ENCODE measurements around the gene ZBED1. TPM values are rescaled to one million over a fixed set of nuclear protein-coding genes. Genes with fewer than 3 reads are reported as not detected.
"Not testable (repeated sequence)": the region's sequence is repeated elsewhere in the genome, so short reads cannot be mapped to it uniquely, and the experiment has no call there.

Gene ZBED1
- total and polyA plus RNA-seq, 4 donors: 29.7 to 56.3 (median 42.0) TPM

DNA sequence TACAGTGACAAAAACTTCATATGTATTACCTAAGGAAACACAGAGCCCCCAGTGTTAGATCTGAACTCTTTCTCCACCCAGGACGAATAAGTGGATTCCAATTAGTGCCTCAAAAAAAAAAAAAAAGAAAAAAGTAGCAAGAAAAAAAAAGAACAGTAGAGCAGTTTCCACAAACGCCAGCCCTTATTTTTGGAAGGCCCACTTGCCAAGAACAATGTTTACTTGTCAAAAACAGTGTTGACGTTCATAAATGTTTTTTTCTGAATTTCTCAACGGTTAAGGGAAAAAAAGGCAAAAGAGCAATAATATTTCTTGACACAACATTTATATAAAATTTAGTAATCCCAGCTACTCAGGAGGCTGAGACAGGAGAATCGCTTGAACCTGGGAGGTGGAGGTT, 38.7 kb downstream of the ZBED1 start:
- peaks cover 5% of the 10 kb centered on the region for H3K4me1 ChIP-seq (ENCODE audit: control insufficient read depth, insufficient read depth, low read length)
- no peaks in the 10 kb centered on the region for H3K36me3 ChIP-seq (ENCODE audit: control insufficient read depth, insufficient read depth, low read length)
- no peaks in the 10 kb centered on the region for H3K9me3 ChIP-seq (ENCODE audit: control insufficient read depth, insufficient read depth, low read length)
- DNase-seq (ENCODE audit: low read depth in 4 of 6, low spot score in 6 of 6): no peak
- no CpG with 5 or more reads among the region's 5 CpGs for WGBS (ENCODE audit: insufficient coverage)
- H3K4me3 ChIP-seq (ENCODE audit: low read depth, low read length): no peak overlapping the region
- H3K27ac ChIP-seq (ENCODE audit: low read depth, low read length): no peak overlapping the region
- no peaks in the 10 kb centered on the region for H3K27me3 ChIP-seq (ENCODE audit: control insufficient read depth, insufficient read depth, low read length)

DNA sequence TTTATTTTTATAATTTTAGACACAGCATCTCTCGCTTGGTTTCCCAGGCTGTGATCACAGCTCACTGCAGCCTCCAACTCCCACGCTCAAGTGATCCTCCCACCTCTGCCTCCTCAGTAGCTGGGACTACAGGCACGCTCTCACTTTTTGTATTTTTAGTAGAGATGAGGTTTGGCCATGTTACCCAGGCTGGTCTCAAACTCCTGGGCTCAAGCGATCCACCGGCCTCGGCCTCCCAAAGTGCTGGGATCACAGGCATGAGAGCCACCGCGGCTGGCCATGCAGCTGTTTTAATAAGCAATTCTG, 39.1 kb downstream of the ZBED1 start:
- no peaks in the 10 kb centered on the region for H3K27me3 ChIP-seq (ENCODE audit: control insufficient read depth, insufficient read depth, low read length)
- DNase-seq (ENCODE audit: low read depth in 4 of 6, low spot score in 6 of 6): no peak
- H3K4me3 ChIP-seq (ENCODE audit: low read depth, low read length): no peak overlapping the region
- H3K36me3 ChIP-seq (ENCODE audit: control insufficient read depth, insufficient read depth, low read length): no peaks in the 10 kb centered on the region
- no peaks in the 10 kb centered on the region for H3K9me3 ChIP-seq (ENCODE audit: control insufficient read depth, insufficient read depth, low read length)
- H3K27ac ChIP-seq (ENCODE audit: low read depth, low read length): no peak overlapping the region
- 100% methylated on average over 1 of the region's 8 CpGs for WGBS (ENCODE audit: insufficient coverage)
- peaks cover 5% of the 10 kb centered on the region for H3K4me1 ChIP-seq (ENCODE audit: control insufficient read depth, insufficient read depth, low read length)

DNA sequence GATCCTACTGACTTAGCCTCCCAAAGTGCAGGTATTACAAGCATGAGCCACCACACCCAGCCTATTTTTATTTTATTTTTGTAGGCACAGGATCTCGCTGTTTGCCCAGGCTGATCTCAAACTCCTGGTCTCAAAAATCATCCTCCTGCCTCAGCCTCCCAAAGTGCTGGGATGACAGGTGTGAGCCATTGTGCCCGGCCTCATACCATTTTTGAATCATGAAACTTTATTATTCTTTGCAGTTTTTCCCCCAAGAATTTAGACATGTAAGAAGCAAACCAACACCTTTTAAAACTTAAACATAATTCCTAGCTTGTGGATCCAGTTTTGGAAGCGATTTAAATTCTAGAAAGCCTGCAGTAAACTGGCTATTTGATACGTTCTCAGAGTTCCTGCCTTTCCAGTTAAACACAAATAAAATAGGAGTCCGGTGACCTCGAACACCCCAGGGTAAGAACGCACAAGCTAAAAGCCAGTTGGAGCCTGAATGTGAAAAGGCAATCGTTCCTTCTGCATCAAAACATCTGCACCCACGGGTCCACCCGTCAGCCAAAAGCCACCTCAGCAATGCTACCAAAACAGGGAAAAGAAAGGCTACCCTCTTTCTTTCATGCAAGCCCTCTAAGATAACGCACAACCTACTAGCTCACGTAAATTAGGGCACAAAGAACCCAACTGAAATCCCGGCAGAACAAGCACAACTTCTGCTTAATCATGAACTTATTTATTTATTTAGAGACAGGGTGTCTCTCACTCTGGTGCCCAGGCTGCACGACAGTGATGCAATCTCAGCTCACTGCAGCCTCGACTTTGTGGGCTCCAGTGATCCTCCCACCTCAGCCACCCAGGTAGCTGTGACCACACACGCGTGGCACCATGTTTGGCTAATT, 39.7 kb downstream of the ZBED1 start:
- not testable (repeated sequence) for H3K4me3 ChIP-seq (ENCODE audit: low read depth, low read length); DNase-seq (ENCODE audit: low read depth in 4 of 6, low spot score in 6 of 6); H3K9me3 ChIP-seq (ENCODE audit: control insufficient read depth, insufficient read depth, low read length); H3K27me3 ChIP-seq (ENCODE audit: control insufficient read depth, insufficient read depth, low read length); H3K27ac ChIP-seq (ENCODE audit: low read depth, low read length); H3K36me3 ChIP-seq (ENCODE audit: control insufficient read depth, insufficient read depth, low read length); H3K4me1 ChIP-seq (ENCODE audit: control insufficient read depth, insufficient read depth, low read length)
- 84% methylated on average over 3 of the region's 17 CpGs for WGBS (ENCODE audit: insufficient coverage)

DNA sequence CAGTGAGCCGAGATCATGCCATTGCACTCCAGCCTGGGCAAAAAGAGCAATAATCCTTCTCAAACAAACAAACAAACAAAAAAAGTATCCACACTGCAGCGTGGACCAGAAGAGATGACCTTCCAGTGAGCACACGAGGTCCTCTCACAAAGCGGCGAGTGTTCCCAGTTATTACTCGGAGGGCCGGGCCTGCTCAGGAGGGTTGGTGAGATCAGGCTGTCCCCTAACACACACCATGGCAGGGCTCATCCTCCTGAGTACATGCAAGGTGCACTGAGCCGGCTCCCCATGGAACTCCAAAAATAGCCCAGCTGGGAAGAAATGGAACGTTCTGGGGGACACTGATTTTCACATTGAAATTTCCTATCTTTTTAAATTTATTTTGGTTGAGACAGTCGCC, 40.7 kb downstream of the ZBED1 start:
- 87% methylated on average over 7 of the region's 10 CpGs for WGBS (ENCODE audit: insufficient coverage)
- not testable (repeated sequence) for H3K4me1 ChIP-seq (ENCODE audit: control insufficient read depth, insufficient read depth, low read length); H3K4me3 ChIP-seq (ENCODE audit: low read depth, low read length); DNase-seq (ENCODE audit: low read depth in 4 of 6, low spot score in 6 of 6); H3K27ac ChIP-seq (ENCODE audit: low read depth, low read length); H3K9me3 ChIP-seq (ENCODE audit: control insufficient read depth, insufficient read depth, low read length); H3K36me3 ChIP-seq (ENCODE audit: control insufficient read depth, insufficient read depth, low read length); H3K27me3 ChIP-seq (ENCODE audit: control insufficient read depth, insufficient read depth, low read length)

DNA sequence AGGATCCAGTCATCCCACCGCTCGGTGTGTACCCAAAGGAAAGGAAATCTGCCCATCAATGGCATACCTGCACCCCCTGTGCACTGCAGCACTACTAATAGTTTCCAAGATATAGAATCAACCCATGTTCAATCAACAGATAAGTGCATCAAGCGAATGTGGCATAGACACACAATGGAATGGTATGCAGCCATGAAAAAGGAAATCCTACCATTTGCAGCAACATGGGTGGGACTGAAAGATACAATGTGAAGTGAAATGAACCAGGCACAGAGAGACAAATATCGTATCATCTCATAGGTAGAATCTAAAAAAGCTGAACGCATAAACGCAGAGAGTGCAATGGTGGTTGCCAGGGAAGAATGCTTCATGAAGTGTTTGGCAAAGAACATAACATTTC, 42.5 kb downstream of the ZBED1 start:
- H3K4me3 ChIP-seq (ENCODE audit: low read depth, low read length): no peak overlapping the region
- DNase-seq (ENCODE audit: low read depth in 4 of 6, low spot score in 6 of 6): no peak
- no peaks in the 10 kb centered on the region for H3K27me3 ChIP-seq (ENCODE audit: control insufficient read depth, insufficient read depth, low read length)
- peaks cover 5% of the 10 kb centered on the region for H3K4me1 ChIP-seq (ENCODE audit: control insufficient read depth, insufficient read depth, low read length)
- no peaks in the 10 kb centered on the region for H3K9me3 ChIP-seq (ENCODE audit: control insufficient read depth, insufficient read depth, low read length)
- 97% methylated on average over 6 of the region's 6 CpGs for WGBS (ENCODE audit: insufficient coverage)
- no peak overlapping the region for H3K27ac ChIP-seq (ENCODE audit: low read depth, low read length)
- H3K36me3 ChIP-seq (ENCODE audit: control insufficient read depth, insufficient read depth, low read length): no peaks in the 10 kb centered on the region

DNA sequence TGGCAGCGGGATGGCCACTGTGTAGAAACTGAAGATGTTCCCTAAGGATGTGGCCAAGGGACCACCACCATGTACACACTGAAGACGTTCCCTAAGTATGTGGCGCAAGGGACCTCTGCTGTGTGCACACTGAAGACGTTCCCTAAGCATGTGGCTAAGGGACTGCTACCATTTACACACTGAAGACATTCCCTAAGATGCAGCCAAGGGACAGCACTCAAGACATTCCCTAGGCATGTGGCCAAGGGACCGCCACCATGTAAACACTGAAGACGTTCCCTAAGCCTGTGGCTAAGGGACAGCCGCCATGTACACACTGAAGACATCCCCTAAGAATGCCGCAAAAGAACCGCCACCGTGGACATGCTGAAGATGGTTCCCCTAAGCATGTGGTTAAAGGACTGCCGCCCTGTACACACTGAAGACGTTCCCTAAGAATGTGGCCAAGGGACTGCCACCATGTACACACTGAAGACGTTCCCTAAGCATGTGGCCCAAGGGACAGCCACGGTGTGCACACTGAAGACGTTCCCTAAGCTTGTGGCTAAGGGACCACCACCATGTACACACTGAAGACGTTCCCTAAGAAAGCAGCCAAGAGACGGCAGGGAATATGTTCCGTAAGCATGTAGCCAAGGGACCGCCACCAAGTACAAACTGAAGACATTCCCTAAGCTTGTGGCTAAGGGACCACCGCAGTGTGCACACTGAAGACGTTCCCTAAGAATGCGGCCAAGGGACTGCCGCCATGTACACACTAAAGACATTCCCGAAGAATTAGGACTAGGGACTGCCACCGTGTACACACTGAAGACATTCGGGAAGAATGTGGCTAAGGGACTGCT, 43.3 kb downstream of the ZBED1 start:
- 87% methylated on average over 25 of the region's 26 CpGs for WGBS (ENCODE audit: insufficient coverage)
- DNase-seq (ENCODE audit: low read depth in 4 of 6, low spot score in 6 of 6): no peak
- Histone ChIP-seq H3K9me3 (ENCODE audit: control insufficient read depth, insufficient read depth, low read length) (no peaks in the 10 kb centered on the region), H3K27ac (ENCODE audit: low read depth, low read length) (no peak overlapping the region), H3K4me3 (ENCODE audit: low read depth, low read length) (no peak overlapping the region), H3K36me3 (ENCODE audit: control insufficient read depth, insufficient read depth, low read length) (peaks cover under 1% of the 10 kb centered on the region), H3K4me1 (ENCODE audit: control insufficient read depth, insufficient read depth, low read length) (peaks cover 5% of the 10 kb centered on the region), H3K27me3 (ENCODE audit: control insufficient read depth, insufficient read depth, low read length) (no peaks in the 10 kb centered on the region)

DNA sequence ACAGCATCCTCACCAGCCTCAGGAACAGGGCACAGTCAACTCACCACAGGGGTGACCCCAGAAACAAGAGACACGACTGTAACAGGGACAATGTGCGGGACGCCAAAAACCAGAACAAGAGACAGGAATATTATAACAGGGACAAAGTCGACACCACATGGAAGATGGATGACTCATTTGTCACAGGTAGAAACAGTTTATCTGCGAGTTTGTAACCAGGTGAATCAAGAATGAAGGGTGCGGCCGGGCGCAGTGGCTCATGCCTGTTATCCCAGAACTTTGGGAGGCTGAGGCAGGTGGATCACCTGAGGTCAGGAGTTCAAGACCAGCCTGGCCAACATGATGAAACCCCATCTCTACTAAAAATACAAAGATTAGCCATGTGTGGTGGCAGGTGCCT, 44.7 kb downstream of the ZBED1 start:
- DNase-seq (ENCODE audit: low read depth in 4 of 6, low spot score in 6 of 6); H3K27me3 ChIP-seq (ENCODE audit: control insufficient read depth, insufficient read depth, low read length); H3K4me1 ChIP-seq (ENCODE audit: control insufficient read depth, insufficient read depth, low read length); H3K36me3 ChIP-seq (ENCODE audit: control insufficient read depth, insufficient read depth, low read length); H3K4me3 ChIP-seq (ENCODE audit: low read depth, low read length); H3K9me3 ChIP-seq (ENCODE audit: control insufficient read depth, insufficient read depth, low read length); H3K27ac ChIP-seq (ENCODE audit: low read depth, low read length): not testable (repeated sequence)
- WGBS (ENCODE audit: insufficient coverage): 90% methylated on average over 7 of the region's 8 CpGs

DNA sequence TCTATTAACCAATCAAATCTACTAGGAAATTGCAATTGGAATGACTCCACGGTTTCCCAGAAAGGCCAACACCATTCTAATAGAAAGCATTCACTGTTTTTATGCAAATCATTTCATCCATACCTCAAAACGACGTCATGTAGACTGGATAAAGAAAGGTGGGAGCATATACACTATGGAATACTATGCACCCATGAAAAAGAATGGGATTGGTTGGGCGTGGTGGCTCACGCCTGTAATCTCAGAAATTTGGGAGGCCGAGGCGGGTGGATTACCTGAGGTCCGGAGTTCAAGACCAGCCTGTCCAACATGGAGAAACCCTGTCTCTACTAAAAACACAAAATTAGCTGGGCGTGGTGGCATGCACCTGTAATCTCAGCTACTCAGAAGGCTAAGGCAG, 46.2 kb downstream of the ZBED1 start:
- 94% methylated on average over 5 of the region's 9 CpGs for WGBS (ENCODE audit: insufficient coverage)
- H3K9me3 ChIP-seq (ENCODE audit: control insufficient read depth, insufficient read depth, low read length); H3K27me3 ChIP-seq (ENCODE audit: control insufficient read depth, insufficient read depth, low read length); H3K4me1 ChIP-seq (ENCODE audit: control insufficient read depth, insufficient read depth, low read length); H3K27ac ChIP-seq (ENCODE audit: low read depth, low read length); DNase-seq (ENCODE audit: low read depth in 4 of 6, low spot score in 6 of 6); H3K36me3 ChIP-seq (ENCODE audit: control insufficient read depth, insufficient read depth, low read length); H3K4me3 ChIP-seq (ENCODE audit: low read depth, low read length): not testable (repeated sequence)

DNA sequence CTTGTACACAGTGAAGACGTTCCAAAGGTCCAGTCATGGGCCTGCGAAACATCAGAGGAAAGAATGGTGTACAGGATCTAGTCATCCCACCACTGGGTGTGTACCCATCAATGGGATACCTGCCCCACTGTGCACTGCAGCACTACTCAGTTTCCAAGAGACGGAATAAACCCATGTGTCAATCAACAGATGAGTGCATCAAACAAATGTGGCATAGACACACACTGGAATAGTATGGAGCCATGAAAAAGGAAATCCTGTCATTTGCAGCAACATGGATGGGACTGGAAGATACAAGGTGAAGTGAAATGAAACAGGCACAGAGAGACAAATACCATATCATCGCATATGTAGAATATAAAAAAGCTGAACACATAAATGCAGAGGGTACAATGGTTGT, 48.0 kb downstream of the ZBED1 start:
- whole genome bisulfite sequencing (ENCODE audit: insufficient coverage): 95% methylated on average over 2 of the region's 4 CpGs
- Histone ChIP-seq H3K4me3 (ENCODE audit: low read depth, low read length) (no peak overlapping the region), H3K36me3 (ENCODE audit: control insufficient read depth, insufficient read depth, low read length) (peaks cover 2% of the 10 kb centered on the region), H3K4me1 (ENCODE audit: control insufficient read depth, insufficient read depth, low read length) (peaks cover 4% of the 10 kb centered on the region), H3K9me3 (ENCODE audit: control insufficient read depth, insufficient read depth, low read length) (no peaks in the 10 kb centered on the region), H3K27me3 (ENCODE audit: control insufficient read depth, insufficient read depth, low read length) (no peaks in the 10 kb centered on the region), H3K27ac (ENCODE audit: low read depth, low read length) (no peak overlapping the region)
- DNase-seq (ENCODE audit: low read depth in 4 of 6, low spot score in 6 of 6): no peak
